Hematopoietic multipotent progenitor cell treated with erythropoietin and hydrocortisone succinate and interleukin-3 and kit ligand, for 15 days (in vitro differentiated cells): Measurements from ENCODE around the gene RBP3.

ENCODE experiments used
- DNase-seq: peaks from one replicate; pipeline ENCODE4 v3.0.0-alpha.2; 2015; ENCODE audit warnings: low spot score

The RBP3 gene

GRCh38 chr10:47318706-47319105 lies 29.5 kb upstream of the RBP3 start:
- DNase-seq: no peak

- DNase-seq: no peak
Measured at GRCh38 chr10:47319784-47320183, 28.4 kb upstream of the RBP3 start.

GRCh38 chr10:47320812-47321211 lies 27.4 kb upstream of the RBP3 start:
- no peak for DNase-seq

GRCh38 chr10:47321521-47322195 lies 26.5 kb upstream of the RBP3 start:
- DNase-seq: no peak

DNA sequence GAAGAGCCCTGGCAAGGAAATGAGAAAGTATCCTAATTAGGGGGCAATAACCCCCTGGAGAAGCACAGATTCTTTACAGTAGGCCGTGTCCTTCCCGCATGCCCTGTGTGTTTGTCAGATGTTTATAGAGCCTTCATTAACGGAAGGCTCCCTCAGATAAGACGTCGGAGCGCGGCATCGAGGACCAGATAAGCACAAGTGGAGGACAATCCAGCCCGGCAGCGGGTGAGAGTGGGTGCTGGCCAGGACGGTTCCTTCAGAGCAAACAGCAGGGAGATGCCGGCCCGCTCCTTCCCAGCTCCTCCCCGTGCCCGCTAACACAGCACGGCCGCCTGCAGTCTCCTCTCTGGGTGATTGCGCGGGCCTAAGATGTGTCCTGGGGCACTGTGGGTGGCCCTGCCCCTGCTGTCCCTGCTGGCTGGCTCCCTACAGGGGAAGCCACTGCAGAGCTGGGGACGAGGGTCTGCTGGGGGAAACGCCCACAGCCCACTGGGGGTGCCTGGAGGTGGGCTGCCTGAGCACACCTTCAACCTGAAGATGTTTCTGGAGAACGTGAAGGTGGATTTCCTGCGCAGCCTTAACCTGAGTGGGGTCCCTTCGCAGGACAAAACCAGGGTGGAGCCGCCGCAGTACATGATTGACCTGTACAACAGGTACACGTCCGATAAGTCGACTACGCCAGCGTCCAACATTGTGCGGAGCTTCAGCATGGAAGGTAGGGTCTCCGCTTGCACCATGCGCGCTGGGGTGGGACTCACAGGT lies 25.7 kb upstream of the RBP3 start, which contains the start of gene GDF2:
Gene GDF2, plus strand, starts transcription at position 155 of the 762 bp plus-strand sequence. Its CDS starts 215 bp downstream, at position 370.
- no peak for DNase-seq

DNA sequence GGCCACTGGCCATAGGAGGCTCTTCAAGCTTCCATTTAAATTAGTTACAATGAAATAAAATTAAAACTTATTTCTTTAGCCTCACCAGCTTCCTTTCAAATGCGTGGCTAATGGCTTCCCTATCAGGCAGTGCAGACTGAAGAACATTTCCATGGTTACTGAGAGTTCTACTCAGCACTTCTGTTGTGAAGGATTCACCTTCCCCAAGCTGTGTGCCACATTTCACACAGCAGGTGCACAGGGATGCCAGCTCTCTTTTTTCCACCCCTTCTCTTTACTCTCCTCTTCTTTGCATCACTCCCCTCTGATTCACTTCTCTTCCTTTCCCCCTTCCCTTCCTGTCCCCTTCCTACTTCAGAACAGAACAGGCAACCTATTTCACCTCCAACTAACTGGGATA lies 25.1 kb upstream of the RBP3 start:
- no peak for DNase-seq

GRCh38 chr10:47323636-47324296 lies 24.4 kb upstream of the RBP3 start:
- no peak for DNase-seq

DNA sequence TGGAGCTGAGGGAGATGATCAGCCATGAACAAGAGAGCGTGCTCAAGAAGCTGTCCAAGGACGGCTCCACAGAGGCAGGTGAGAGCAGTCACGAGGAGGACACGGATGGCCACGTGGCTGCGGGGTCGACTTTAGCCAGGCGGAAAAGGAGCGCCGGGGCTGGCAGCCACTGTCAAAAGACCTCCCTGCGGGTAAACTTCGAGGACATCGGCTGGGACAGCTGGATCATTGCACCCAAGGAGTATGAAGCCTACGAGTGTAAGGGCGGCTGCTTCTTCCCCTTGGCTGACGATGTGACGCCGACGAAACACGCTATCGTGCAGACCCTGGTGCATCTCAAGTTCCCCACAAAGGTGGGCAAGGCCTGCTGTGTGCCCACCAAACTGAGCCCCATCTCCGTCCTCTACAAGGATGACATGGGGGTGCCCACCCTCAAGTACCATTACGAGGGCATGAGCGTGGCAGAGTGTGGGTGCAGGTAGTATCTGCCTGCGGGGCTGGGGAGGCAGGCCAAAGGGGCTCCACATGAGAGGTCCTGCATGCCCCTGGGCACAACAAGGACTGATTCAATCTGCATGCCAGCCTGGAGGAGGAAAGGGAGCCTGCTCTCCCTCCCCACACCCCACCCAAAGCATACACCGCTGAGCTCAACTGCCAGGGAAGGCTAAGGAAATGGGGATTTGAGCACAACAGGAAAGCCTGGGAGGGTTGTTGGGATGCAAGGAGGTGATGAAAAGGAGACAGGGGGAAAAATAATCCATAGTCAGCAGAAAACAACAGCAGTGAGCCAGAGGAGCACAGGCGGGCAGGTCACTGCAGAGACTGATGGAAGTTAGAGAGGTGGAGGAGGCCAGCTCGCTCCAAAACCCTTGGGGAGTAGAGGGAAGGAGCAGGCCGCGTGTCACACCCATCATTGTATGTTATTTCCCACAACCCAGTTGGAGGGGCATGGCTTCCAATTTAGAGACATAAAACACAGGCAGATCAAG lies 22.6 kb upstream of the RBP3 start:
- DNase-seq: no peak

- no peak for DNase-seq
Measured at GRCh38 chr10:47326306-47326926, 21.7 kb upstream of the RBP3 start.

DNA sequence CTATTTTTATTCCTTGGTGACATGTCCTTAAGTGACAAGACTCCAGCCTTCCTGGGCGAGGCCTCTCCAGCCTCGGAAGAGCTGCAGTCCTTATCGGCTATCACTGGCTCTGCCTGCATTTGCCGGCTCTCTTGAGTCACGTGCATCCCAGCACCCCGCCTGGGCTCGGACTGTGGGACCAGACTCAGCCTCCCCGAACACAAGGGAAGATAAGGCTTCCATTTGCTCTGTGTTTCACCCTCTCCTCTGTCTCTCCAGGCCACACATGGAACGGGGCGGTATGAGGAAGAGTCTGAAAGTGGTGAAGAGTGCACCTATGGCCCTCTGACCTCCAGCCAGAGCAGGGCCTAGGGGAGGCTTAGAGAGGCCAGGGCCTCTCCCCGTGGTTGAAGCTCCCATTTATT lies 21.2 kb upstream of the RBP3 start:
- no peak for DNase-seq

GRCh38 chr10:47329855-47330254 lies 18.3 kb upstream of the RBP3 start:
- no peak for DNase-seq

- DNase-seq: no peak
Measured at GRCh38 chr10:47330366-47330765, 17.8 kb upstream of the RBP3 start.

DNA sequence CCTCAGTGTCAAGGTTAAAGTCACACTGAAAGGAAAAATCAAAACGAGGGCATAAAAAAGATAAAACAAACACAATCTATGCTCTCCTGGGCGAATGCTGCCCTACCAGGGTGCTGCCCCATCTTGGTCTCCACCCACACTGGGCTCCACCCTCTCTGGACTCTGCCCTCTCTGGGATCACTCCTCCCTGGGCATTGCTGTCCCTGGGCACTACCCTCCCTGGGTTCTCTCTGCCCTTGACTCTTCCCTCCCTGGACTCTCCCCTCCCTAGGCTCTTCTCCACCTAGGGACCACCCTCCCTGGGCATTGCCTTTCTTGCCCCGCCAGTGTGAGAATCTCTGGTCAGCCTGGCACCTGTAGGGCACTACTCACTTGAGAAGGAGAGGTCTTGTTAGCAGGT lies 17.4 kb upstream of the RBP3 start:
- DNase-seq: no peak

DNA sequence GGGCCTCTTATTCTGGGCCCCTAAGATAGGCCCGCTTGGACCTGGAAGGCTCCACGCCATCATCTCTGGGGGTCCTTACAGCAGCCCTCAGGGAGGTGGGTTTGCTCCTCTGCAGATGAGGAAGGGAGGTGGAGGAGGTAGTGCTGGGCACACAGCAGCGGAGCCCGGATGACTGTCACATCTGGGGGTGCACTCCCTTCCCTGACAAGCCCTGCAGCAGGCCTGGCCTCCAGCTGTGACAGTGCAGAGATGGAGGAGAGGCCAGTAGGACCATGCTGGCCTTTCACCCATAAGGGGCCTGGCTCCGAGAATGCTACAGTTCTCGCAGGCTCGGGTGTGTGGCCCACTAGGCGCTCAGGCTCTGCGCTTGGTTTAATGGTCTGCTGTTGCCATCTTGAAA lies 16.7 kb upstream of the RBP3 start:
- no peak for DNase-seq

DNA sequence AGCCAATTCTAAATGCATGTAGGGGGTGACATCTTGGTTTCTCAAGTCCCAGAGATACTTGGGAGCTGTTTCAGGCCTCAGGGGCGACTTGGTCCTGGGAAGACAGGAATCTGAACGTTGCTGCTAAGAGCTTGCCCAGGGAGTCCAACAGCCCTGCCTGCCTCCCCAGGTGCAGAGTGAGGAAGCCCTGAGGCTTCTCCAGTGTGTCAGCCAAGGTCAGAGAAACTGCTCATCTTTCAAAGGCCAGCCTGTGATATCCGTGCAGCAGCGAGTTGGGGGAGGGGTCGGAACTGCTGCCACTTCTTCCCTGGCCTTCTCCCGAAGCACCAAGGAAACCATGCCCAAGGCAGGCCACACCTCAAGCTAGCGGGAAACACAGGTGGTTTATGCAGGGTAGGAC lies 16.2 kb upstream of the RBP3 start:
- no peak for DNase-seq

GRCh38 chr10:47332371-47332770 lies 15.8 kb upstream of the RBP3 start:
- no peak for DNase-seq

DNA sequence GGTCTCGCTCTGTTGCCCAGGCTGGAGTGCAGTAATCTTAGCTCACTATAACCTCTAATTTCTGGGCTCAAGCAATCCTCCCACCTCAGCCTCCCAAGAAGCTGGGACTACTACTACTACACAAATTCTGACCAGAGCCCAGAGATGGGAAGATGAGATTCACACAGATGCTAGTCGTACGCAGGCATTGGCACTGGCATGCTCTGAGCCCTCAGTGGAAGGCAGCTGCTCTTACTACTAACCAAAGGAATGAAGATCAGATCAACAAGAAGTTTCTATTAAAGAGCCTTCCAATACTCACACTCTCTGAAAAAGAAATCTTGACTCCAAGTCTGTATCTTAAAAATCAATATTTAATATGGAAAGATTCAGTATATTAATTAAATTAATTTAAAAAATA lies 15.2 kb upstream of the RBP3 start:
- DNase-seq: no peak

- DNase-seq: no peak
Measured at GRCh38 chr10:47333532-47333931, 14.6 kb upstream of the RBP3 start.

DNA sequence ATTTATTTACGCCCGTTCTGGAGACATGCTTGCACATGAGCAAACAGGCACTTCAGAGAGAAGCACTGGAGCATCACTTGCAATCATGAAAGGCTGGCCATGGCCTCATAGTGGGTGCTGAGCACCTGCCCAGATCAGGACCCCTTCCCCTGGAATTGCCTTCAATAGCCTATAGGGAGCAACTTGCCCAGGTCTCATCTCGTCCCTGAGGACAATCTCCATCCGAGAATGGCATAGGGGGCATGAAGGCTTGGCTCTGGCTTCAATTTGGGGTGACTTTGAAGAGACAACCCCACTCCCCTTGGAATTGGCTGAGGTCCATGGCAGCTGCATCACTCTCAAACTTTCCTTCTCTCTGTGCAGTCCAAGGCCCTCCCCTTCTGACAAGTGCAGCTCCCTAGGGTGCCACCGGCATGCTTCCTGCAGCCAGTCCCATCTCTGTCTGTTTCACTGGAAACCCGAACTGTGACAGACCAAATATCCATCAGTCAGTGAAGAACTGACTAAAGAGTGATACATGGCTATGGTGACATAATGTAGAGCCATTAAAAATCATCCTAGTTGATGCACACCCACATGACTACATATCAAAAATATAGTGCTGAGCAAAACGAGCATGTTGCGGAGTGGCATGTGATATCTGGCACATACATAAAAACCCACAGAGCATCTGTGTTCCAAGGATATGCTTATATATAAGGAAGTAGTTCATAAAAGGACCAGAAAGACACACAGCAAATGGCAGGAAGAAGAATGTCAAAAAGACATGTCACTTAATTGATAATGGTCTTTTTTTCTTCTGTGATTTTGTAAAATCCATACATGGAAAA lies 13.5 kb upstream of the RBP3 start:
- DNase-seq: no peak

DNA sequence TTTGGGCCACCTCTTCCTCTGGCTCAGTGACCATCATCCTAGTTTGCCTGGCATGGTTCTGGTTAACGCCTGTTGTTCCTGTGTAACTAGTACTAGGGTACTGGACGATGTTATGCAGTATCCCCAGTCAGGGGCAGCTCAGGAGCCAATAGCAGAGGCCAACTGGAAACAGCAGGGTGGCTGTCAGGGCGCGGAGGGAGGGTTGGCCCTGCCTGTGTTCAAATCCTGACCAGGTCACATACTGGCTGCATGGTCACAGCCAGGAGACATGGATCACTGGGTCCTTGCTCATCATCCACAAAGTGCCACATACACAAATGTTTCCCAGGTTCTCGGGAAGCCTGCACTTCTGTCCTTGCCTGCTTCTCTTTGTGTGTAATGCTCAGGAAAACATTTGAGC lies 12.3 kb upstream of the RBP3 start:
- no peak for DNase-seq
